Tibial artery (tissue), 4 donors: ENCODE measurements around the gene LRRC27.
A peak's percentile ranks its signal among the peaks of the same experiment; 100 is the strongest.

Experiments
- DNase-seq, 2 donors: peaks; one replicate each; pipeline ENCODE4 v3.0.0-alpha.2; 2019
- H3K27ac ChIP-seq, 2 donors: fragments of 200-600 bp; sonication (generic) in 1 of 2; 1 replicate in 1 of 2; 2 replicates in 1 of 2; pipeline ENCODE4 v1.5.1; 2018 to 2019; ENCODE audit warnings: mild to moderate bottlenecking in 1 of 2
- H3K27me3 ChIP-seq, 2 donors: fragments of 200-600 bp; sonication (generic) in 1 of 2; one replicate each; pipeline versions ENCODE4 v1.5.1 to v1.6.0; 2016 to 2019
- H3K36me3 ChIP-seq, 3 donors: fragments of 200-600 bp; sonication (generic) in 2 of 3; one replicate each; pipeline ENCODE4 v1.5.1; 2016 to 2019; ENCODE audit warnings: mild to moderate bottlenecking in 2 of 3
- H3K4me1 ChIP-seq, 4 donors: fragments of 200-600 bp; sonication (generic) in 2 of 4; 1 replicate in 3 of 4; 2 replicates in 1 of 4; pipeline ENCODE4 v1.5.1; 2016 to 2019
- H3K4me3 ChIP-seq, 2 donors: fragments of 200-600 bp; sonication (generic) in 1 of 2; 1 replicate in 1 of 2; 2 replicates in 1 of 2; pipeline ENCODE4 v1.5.1; 2018 to 2019; ENCODE audit warnings: mild to moderate bottlenecking in 2 of 2
- H3K9me3 ChIP-seq, 3 donors: fragments of 200-600 bp; sonication (generic) in 1 of 3; one replicate each; pipeline ENCODE4 v1.5.1; 2016 to 2019
- CTCF ChIP-seq, 2 experiments: fragments of 200-600 bp in 1 of 2; fragments of 450-650 bp in 1 of 2; IDR thresholded peaks; one replicate each; pipeline ENCODE4 v1.5.1; 2017 to 2019; ENCODE audit warnings: antibody characterized with exemption in 2 of 2, mild to moderate bottlenecking in 1 of 2, moderate library complexity in 1 of 2
- intact Hi-C: fragments of 100-400 bp; cut with DNase I; formaldehyde crosslinking; loops from one replicate; pipeline ENCODE4 v1.15.0; 2023; ENCODE audit warnings: low total_unique reads

Gene LRRC27

GRCh38 chr10:132361581-132362101, 29.6 kb downstream of the LRRC27 start:
- no peaks in the 10 kb centered on the region for H3K9me3 ChIP-seq
- H3K36me3 ChIP-seq, result peaks cover 19 to 55% (median 21%) of the 10 kb centered on the region in 3 donors
- no peak overlapping the region for H3K27ac ChIP-seq
- no peaks in the 10 kb centered on the region for H3K4me1 ChIP-seq
- no peak overlapping the region for H3K4me3 ChIP-seq
- no peak for TF ChIP-seq CTCF (IDR thresholded peaks at IDR 0.05)
- H3K27me3 ChIP-seq, result no peaks in the 10 kb centered on the region
- DNase-seq, result peak in 1 of 2 donors; percentile 61
- intact Hi-C loops, result no loop called here

GRCh38 chr10:132362151-132362611, 30.2 kb downstream of the LRRC27 start:
- DNase-seq, result peak in 1 of 2 donors; percentile 39
- Histone ChIP-seq H3K27ac (no peak overlapping the region), H3K4me1 (no peaks in the 10 kb centered on the region), H3K36me3 (peaks cover 24 to 54% (median 24%) of the 10 kb centered on the region in 3 donors), H3K27me3 (no peaks in the 10 kb centered on the region), H3K4me3 (no peak overlapping the region), H3K9me3 (no peaks in the 10 kb centered on the region)
- TF ChIP-seq CTCF (IDR thresholded peaks at IDR 0.05), result no peak
- intact Hi-C loops, result no loop called here

- H3K27ac ChIP-seq, result no peak overlapping the region
- H3K36me3 ChIP-seq, result peaks cover 24 to 53% (median 25%) of the 10 kb centered on the region in 3 donors
- no peaks in the 10 kb centered on the region for H3K27me3 ChIP-seq
- DNase-seq, result peak in 1 of 2 donors; percentile 54
- H3K9me3 ChIP-seq, result no peaks in the 10 kb centered on the region
- H3K4me1 ChIP-seq, result no peaks in the 10 kb centered on the region
- no peak for TF ChIP-seq CTCF (IDR thresholded peaks at IDR 0.05)
- H3K4me3 ChIP-seq, result no peak overlapping the region
- intact Hi-C loops, result no loop called here
These were observed 31.4 kb downstream of the LRRC27 start for GRCh38 chr10:132363376-132363775.

GRCh38 chr10:132363921-132364593, 32.1 kb downstream of the LRRC27 start:
- Histone ChIP-seq H3K4me1 (no peaks in the 10 kb centered on the region), H3K27me3 (no peaks in the 10 kb centered on the region), H3K27ac (no peak overlapping the region), H3K4me3 (no peak overlapping the region), H3K9me3 (no peaks in the 10 kb centered on the region), H3K36me3 (peaks cover 24 to 58% (median 25%) of the 10 kb centered on the region in 3 donors)
- peak in 1 of 2 donors; percentile 31 for DNase-seq
- intact Hi-C loops, result no loop called here
- TF ChIP-seq CTCF (IDR thresholded peaks at IDR 0.05), result no peak

GRCh38 chr10:132364594-132364970, 32.6 kb downstream of the LRRC27 start:
- intact Hi-C loops, result no loop called here
- H3K27ac ChIP-seq, result no peak overlapping the region
- no peak overlapping the region for H3K4me3 ChIP-seq
- H3K9me3 ChIP-seq, result no peaks in the 10 kb centered on the region
- no peaks in the 10 kb centered on the region for H3K27me3 ChIP-seq
- H3K4me1 ChIP-seq, result no peaks in the 10 kb centered on the region
- peak in 1 of 2 donors; percentile 33 for DNase-seq
- no peak for TF ChIP-seq CTCF (IDR thresholded peaks at IDR 0.05)
- peaks cover 24 to 60% (median 25%) of the 10 kb centered on the region in 3 donors for H3K36me3 ChIP-seq
